ENCODE results near the gene SMIM43.
"Not testable (repeated sequence)": the region's sequence is repeated elsewhere in the genome, so short reads cannot be mapped to it uniquely, and the experiment has no call there.

SMIM43 gene

GRCh38 chr4:121778991-121779628 is 14.1 kb upstream of the SMIM43 start:
- DNase-seq = no peak

GRCh38 chr4:121777625-121778024 is 12.7 kb upstream of the SMIM43 start:
- DNase-seq = no peak

GRCh38 chr4:121776610-121777401 is 11.8 kb upstream of the SMIM43 start:
- no peak for DNase-seq

GRCh38 chr4:121773883-121774282 is 8.9 kb upstream of the SMIM43 start:
- DNase-seq = no peak

GRCh38 chr4:121771869-121772268 is 6.9 kb upstream of the SMIM43 start:
- DNase-seq = no peak

- DNase-seq = no peak
Measured at GRCh38 chr4:121769341-121769740, 4.4 kb upstream of the SMIM43 start.

GRCh38 chr4:121767166-121767565 is 2.2 kb upstream of the SMIM43 start:
- DNase-seq = no peak

- no peak for DNase-seq
Measured at GRCh38 chr4:121765971-121766538, 1.1 kb upstream of the SMIM43 start.

GRCh38 chr4:121765368-121765705 is 373 bp upstream of the SMIM43 start:
- DNase-seq = no peak

GRCh38 chr4:121764303-121764701 is 662 bp downstream of the SMIM43 start:
- DNase-seq = no peak

GRCh38 chr4:121760205-121760604 is 4.8 kb downstream of the SMIM43 start:
- DNase-seq = no peak

- no peak for DNase-seq
Measured at GRCh38 chr4:121758925-121759568, 5.9 kb downstream of the SMIM43 start.

- not testable (repeated sequence) for DNase-seq
Measured at GRCh38 chr4:121752142-121752541, 12.8 kb downstream of the SMIM43 start.

- DNase-seq = no peak
Measured at GRCh38 chr4:121749225-121749624, 15.7 kb downstream of the SMIM43 start.

GRCh38 chr4:121742794-121743193 is 22.2 kb downstream of the SMIM43 start:
- no peak for DNase-seq

GRCh38 chr4:121741751-121742150 is 23.2 kb downstream of the SMIM43 start:
- no peak for DNase-seq

- no peak for DNase-seq
Measured at GRCh38 chr4:121740796-121741409, 24.1 kb downstream of the SMIM43 start.

- no peak for DNase-seq
Measured at GRCh38 chr4:121739575-121739974, 25.4 kb downstream of the SMIM43 start.

GRCh38 chr4:121738780-121739535 is 26.0 kb downstream of the SMIM43 start:
- peak; percentile 29 for DNase-seq

GRCh38 chr4:121737846-121738554 is 27.0 kb downstream of the SMIM43 start:
- no peak for DNase-seq

GRCh38 chr4:121736735-121737351 is 28.1 kb downstream of the SMIM43 start:
- DNase-seq = peak; percentile 28
